K562 (cell line): ENCODE data around the gene DELE1. TPM values are rescaled to one million over a fixed set of nuclear protein-coding genes. Genes with fewer than 3 reads are reported as not detected.
A peak's percentile ranks its signal among the peaks of the same experiment; 100 is the strongest.

Source experiments
- DNMT1 ChIP-seq: fragments of 450-650 bp; IDR thresholded peaks from 2 replicates; pipeline ENCODE4 v1.6.1; 2016; ENCODE audit warnings: antibody characterized with exemption, mild to moderate bottlenecking
- E4F1 ChIP-seq: fragments of 250-450 bp; sonication (Bioruptor Pico); IDR thresholded peaks from 2 replicates; pipeline ENCODE4 v1.5.0; 2021; ENCODE audit warnings: mild to moderate bottlenecking, borderline replicate concordance
- IFI16 ChIP-seq: fragments of 250-450 bp; sonication (Bioruptor Pico); IDR thresholded peaks from 2 replicates; pipeline ENCODE4 v2.1.2; 2022; ENCODE audit warnings: mild to moderate bottlenecking, inconsistent platforms
- LARP7 ChIP-seq: fragments of 450-650 bp; IDR thresholded peaks from 2 replicates; pipeline ENCODE4 v1.6.1; 2016
- LCOR ChIP-seq: sonication (generic); formaldehyde crosslinking; IDR thresholded peaks from 2 replicates; pipeline ENCODE4 v1.8.0; 2022; ENCODE audit warnings: mild to moderate bottlenecking, missing genetic modification reagents
- LEF1 ChIP-seq: fragments of 450-650 bp; IDR thresholded peaks from 2 replicates; pipeline ENCODE4 v1.6.1; 2016; ENCODE audit warnings: mild to moderate bottlenecking
- SRSF3 ChIP-seq: fragments of 200-400 bp; formaldehyde crosslinking; IDR thresholded peaks from 2 replicates; pipeline ENCODE4 v1.6.1; 2016; ENCODE audit warnings: mild to moderate bottlenecking, low read length, moderate library complexity; ENCODE audit not compliant: insufficient read depth
- TCF7L2 ChIP-seq: fragments of 150-350 bp; IDR thresholded peaks from 2 replicates; pipeline ENCODE4 v1.6.1; 2016; ENCODE audit warnings: low read depth, mild to moderate bottlenecking, low read length, moderate library complexity
- YBX1 ChIP-seq: fragments of 450-650 bp; IDR thresholded peaks from 2 replicates; pipeline ENCODE4 v1.7.1; 2016; ENCODE audit warnings: mild to moderate bottlenecking
- ZC3H8 ChIP-seq: fragments of 450-650 bp; IDR thresholded peaks from 2 replicates; pipeline ENCODE4 v1.6.1; 2017
- ZNF445 ChIP-seq: fragments of 250-450 bp; sonication (Bioruptor Pico); IDR thresholded peaks from 2 replicates; pipeline ENCODE4 v1.4.0; 2020; ENCODE audit warnings: low read depth, mild to moderate bottlenecking, moderate library complexity
- ZNF717 ChIP-seq: fragments of 250-450 bp; sonication (Bioruptor Pico); IDR thresholded peaks from 2 replicates; pipeline ENCODE4 v1.5.0; 2021
- polyA plus RNA-seq, 8 experiments: library from polyadenylated mRNA; depleted of rRNA in 4 of 8; stranded (reverse) in 5 of 8; unstranded in 3 of 8; fragments of >200 nt; fragmentation: Nextera tagmentation in 2 of 8; fragmentation: Illumina TruSeq in 1 of 8; extraction: Ambion mirVana in 2 of 8; extraction: Trizol in 1 of 8; gene quantifications; 2 replicates each; pipeline versions ENCODE4 v1.2.1 to v1.2.3, GENCODE V29; 2011 to 2014; ENCODE audit warnings: inconsistent platforms in 1 of 8, missing spikeins in 1 of 8
- total RNA-seq, 7 experiments: library from RNA; depleted of rRNA in 6 of 7; stranded (reverse); fragments of >200 nt in 6 of 7; fragmentation: Illumina TruSeq in 2 of 7; extraction: Trizol in 2 of 7; gene quantifications; 2 replicates each; pipeline versions ENCODE4 v1.2.1 to v1.2.3, GENCODE V29; 2011 to 2021; ENCODE audit warnings: low replicate concordance in 1 of 7
- TF ChIP-seq, protein P1 (sequence below): fragments of 450-650 bp; IDR thresholded peaks from 2 replicates; pipeline ENCODE4 v1.6.1; 2016; ENCODE audit warnings: mild to moderate bottlenecking, moderate library complexity
- TF ChIP-seq, protein P2 (sequence below): sonication (generic); formaldehyde crosslinking; IDR thresholded peaks from 2 replicates; pipeline ENCODE4 v1.8.1; 2023; ENCODE audit warnings: mild to moderate bottlenecking, missing genetic modification reagents

DELE1 gene
- total and polyA plus RNA-seq, 9 of the 15 experiments (the other 6 are each of a cell fraction or from before 2014, with no cell fraction given), result 16.6 to 74.4 (median 49.8) TPM

DNA sequence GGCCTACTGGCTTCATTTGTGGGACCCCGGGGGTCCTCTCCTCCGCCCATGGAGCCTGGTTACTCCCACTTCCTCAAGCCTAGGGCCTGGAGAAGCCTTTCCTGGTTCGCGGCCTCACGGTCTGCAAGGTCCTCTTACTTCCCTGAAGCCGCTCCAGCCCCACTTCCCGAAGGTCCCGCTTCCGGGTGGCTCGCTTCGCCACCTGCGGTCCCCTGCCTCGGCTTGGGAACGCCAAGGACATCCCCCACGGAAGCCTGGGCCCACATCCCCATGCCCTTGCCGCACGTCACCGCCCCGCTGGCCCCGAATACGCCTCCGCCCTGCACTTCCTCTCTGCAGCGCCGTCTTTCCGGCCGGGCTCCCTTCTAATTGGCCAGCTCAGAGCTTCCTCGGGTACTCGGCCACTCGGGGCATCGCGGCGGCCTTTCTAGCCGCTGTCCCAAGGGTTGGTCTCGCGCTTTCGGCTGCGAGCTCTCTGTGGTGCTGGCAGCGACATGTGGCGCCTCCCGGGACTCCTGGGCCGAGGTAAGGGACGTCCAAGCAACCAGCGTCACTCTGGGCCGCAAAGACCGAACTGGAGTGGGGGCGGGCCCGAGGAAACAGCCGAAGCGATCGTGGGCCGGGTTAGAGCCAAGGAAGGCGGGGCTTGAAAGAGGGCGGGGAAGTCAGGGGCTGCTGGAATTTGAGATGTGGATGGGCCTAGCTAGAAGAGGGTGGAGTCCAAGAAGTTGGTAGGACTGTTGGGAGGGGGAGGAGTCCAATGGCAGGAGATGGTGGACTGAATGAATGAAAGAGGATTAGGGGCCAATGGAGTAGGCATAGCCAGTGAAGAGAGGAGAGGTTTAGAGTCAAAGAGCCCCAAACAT is at the start of gene DELE1 (continued):
- TF ChIP-seq, protein P1, sequence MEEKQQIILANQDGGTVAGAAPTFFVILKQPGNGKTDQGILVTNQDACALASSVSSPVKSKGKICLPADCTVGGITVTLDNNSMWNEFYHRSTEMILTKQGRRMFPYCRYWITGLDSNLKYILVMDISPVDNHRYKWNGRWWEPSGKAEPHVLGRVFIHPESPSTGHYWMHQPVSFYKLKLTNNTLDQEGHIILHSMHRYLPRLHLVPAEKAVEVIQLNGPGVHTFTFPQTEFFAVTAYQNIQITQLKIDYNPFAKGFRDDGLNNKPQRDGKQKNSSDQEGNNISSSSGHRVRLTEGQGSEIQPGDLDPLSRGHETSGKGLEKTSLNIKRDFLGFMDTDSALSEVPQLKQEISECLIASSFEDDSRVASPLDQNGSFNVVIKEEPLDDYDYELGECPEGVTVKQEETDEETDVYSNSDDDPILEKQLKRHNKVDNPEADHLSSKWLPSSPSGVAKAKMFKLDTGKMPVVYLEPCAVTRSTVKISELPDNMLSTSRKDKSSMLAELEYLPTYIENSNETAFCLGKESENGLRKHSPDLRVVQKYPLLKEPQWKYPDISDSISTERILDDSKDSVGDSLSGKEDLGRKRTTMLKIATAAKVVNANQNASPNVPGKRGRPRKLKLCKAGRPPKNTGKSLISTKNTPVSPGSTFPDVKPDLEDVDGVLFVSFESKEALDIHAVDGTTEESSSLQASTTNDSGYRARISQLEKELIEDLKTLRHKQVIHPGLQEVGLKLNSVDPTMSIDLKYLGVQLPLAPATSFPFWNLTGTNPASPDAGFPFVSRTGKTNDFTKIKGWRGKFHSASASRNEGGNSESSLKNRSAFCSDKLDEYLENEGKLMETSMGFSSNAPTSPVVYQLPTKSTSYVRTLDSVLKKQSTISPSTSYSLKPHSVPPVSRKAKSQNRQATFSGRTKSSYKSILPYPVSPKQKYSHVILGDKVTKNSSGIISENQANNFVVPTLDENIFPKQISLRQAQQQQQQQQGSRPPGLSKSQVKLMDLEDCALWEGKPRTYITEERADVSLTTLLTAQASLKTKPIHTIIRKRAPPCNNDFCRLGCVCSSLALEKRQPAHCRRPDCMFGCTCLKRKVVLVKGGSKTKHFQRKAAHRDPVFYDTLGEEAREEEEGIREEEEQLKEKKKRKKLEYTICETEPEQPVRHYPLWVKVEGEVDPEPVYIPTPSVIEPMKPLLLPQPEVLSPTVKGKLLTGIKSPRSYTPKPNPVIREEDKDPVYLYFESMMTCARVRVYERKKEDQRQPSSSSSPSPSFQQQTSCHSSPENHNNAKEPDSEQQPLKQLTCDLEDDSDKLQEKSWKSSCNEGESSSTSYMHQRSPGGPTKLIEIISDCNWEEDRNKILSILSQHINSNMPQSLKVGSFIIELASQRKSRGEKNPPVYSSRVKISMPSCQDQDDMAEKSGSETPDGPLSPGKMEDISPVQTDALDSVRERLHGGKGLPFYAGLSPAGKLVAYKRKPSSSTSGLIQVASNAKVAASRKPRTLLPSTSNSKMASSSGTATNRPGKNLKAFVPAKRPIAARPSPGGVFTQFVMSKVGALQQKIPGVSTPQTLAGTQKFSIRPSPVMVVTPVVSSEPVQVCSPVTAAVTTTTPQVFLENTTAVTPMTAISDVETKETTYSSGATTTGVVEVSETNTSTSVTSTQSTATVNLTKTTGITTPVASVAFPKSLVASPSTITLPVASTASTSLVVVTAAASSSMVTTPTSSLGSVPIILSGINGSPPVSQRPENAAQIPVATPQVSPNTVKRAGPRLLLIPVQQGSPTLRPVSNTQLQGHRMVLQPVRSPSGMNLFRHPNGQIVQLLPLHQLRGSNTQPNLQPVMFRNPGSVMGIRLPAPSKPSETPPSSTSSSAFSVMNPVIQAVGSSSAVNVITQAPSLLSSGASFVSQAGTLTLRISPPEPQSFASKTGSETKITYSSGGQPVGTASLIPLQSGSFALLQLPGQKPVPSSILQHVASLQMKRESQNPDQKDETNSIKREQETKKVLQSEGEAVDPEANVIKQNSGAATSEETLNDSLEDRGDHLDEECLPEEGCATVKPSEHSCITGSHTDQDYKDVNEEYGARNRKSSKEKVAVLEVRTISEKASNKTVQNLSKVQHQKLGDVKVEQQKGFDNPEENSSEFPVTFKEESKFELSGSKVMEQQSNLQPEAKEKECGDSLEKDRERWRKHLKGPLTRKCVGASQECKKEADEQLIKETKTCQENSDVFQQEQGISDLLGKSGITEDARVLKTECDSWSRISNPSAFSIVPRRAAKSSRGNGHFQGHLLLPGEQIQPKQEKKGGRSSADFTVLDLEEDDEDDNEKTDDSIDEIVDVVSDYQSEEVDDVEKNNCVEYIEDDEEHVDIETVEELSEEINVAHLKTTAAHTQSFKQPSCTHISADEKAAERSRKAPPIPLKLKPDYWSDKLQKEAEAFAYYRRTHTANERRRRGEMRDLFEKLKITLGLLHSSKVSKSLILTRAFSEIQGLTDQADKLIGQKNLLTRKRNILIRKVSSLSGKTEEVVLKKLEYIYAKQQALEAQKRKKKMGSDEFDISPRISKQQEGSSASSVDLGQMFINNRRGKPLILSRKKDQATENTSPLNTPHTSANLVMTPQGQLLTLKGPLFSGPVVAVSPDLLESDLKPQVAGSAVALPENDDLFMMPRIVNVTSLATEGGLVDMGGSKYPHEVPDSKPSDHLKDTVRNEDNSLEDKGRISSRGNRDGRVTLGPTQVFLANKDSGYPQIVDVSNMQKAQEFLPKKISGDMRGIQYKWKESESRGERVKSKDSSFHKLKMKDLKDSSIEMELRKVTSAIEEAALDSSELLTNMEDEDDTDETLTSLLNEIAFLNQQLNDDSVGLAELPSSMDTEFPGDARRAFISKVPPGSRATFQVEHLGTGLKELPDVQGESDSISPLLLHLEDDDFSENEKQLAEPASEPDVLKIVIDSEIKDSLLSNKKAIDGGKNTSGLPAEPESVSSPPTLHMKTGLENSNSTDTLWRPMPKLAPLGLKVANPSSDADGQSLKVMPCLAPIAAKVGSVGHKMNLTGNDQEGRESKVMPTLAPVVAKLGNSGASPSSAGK, result peak; percentile 67
- no peak for TF ChIP-seq YBX1
- no peak for TF ChIP-seq DNMT1
- TF ChIP-seq LEF1, result no peak
- TF ChIP-seq ZNF445 (CRISPR knock-in tag), result no peak
- no peak for TF ChIP-seq ZNF717 (CRISPR knock-in tag)
- TF ChIP-seq LCOR (CRISPR knock-in tag), result peak; percentile 85
- TF ChIP-seq, protein P2, sequence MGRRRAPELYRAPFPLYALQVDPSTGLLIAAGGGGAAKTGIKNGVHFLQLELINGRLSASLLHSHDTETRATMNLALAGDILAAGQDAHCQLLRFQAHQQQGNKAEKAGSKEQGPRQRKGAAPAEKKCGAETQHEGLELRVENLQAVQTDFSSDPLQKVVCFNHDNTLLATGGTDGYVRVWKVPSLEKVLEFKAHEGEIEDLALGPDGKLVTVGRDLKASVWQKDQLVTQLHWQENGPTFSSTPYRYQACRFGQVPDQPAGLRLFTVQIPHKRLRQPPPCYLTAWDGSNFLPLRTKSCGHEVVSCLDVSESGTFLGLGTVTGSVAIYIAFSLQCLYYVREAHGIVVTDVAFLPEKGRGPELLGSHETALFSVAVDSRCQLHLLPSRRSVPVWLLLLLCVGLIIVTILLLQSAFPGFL (CRISPR knock-in tag), result 0 out of 2 replicates have a peak, but pooled peaks have one; percentile 81
- TF ChIP-seq TCF7L2, result no peak
- no peak for TF ChIP-seq ZC3H8
- no peak for TF ChIP-seq LARP7
- no peak for TF ChIP-seq SRSF3
- TF ChIP-seq IFI16 (CRISPR knock-in tag), result no peak
- TF ChIP-seq E4F1 (CRISPR knock-in tag), result no peak
